Tibial artery (tissue), 4 donors: ENCODE results near the gene TNIP1.
A peak's percentile ranks its signal among the peaks of the same experiment; 100 is the strongest.

Experiments used
- DNase-seq, 2 donors: peaks; one replicate each; pipeline ENCODE4 v3.0.0-alpha.2; 2019
- H3K27ac ChIP-seq, 2 donors: fragments of 200-600 bp; sonication (generic) in 1 of 2; 1 replicate in 1 of 2; 2 replicates in 1 of 2; pipeline ENCODE4 v1.5.1; 2018 to 2019; ENCODE audit warnings: mild to moderate bottlenecking in 1 of 2
- H3K27me3 ChIP-seq, 2 donors: fragments of 200-600 bp; sonication (generic) in 1 of 2; one replicate each; pipeline versions ENCODE4 v1.5.1 to v1.6.0; 2016 to 2019
- H3K36me3 ChIP-seq, 3 donors: fragments of 200-600 bp; sonication (generic) in 2 of 3; one replicate each; pipeline ENCODE4 v1.5.1; 2016 to 2019; ENCODE audit warnings: mild to moderate bottlenecking in 2 of 3
- H3K4me1 ChIP-seq, 4 donors: fragments of 200-600 bp; sonication (generic) in 2 of 4; 1 replicate in 3 of 4; 2 replicates in 1 of 4; pipeline ENCODE4 v1.5.1; 2016 to 2019
- H3K4me3 ChIP-seq, 2 donors: fragments of 200-600 bp; sonication (generic) in 1 of 2; 1 replicate in 1 of 2; 2 replicates in 1 of 2; pipeline ENCODE4 v1.5.1; 2018 to 2019; ENCODE audit warnings: mild to moderate bottlenecking in 2 of 2
- H3K9me3 ChIP-seq, 3 donors: fragments of 200-600 bp; sonication (generic) in 1 of 3; one replicate each; pipeline ENCODE4 v1.5.1; 2016 to 2019
- CTCF ChIP-seq, 2 experiments: fragments of 200-600 bp in 1 of 2; fragments of 450-650 bp in 1 of 2; IDR thresholded peaks; one replicate each; pipeline ENCODE4 v1.5.1; 2017 to 2019; ENCODE audit warnings: antibody characterized with exemption in 2 of 2, mild to moderate bottlenecking in 1 of 2, moderate library complexity in 1 of 2
- intact Hi-C: fragments of 100-400 bp; cut with DNase I; formaldehyde crosslinking; loops from one replicate; pipeline ENCODE4 v1.15.0; 2023; ENCODE audit warnings: low total_unique reads

The TNIP1 gene

GRCh38 chr5:151097820-151098767 is 17.3 kb upstream of the TNIP1 start:
- Histone ChIP-seq H3K36me3 (peaks cover 6 to 46% (median 28%) of the 10 kb centered on the region in 3 donors), H3K9me3 (no peaks in the 10 kb centered on the region), H3K4me1 (peaks cover 9 to 40% (median 35%) of the 10 kb centered on the region in 4 donors), H3K27ac (no peak overlapping the region), H3K27me3 (no peaks in the 10 kb centered on the region), H3K4me3 (no peak overlapping the region)
- intact Hi-C loops: no loop called here
- DNase-seq: no peak
- no peak for TF ChIP-seq CTCF (IDR thresholded peaks at IDR 0.05)

- no peak for DNase-seq
- H3K36me3 ChIP-seq: peaks cover 0 to 36% (median 17%) of the 10 kb centered on the region in 3 donors
- intact Hi-C loops: no loop called here
- no peaks in the 10 kb centered on the region for H3K27me3 ChIP-seq
- H3K4me1 ChIP-seq: peaks cover 9 to 46% (median 39%) of the 10 kb centered on the region in 4 donors
- H3K27ac ChIP-seq: no peak overlapping the region
- TF ChIP-seq CTCF (IDR thresholded peaks at IDR 0.05): no peak
- no peaks in the 10 kb centered on the region for H3K9me3 ChIP-seq
- no peak overlapping the region for H3K4me3 ChIP-seq
Measured at GRCh38 chr5:151097061-151097460, 16.2 kb upstream of the TNIP1 start.

- no peak for TF ChIP-seq CTCF (IDR thresholded peaks at IDR 0.05)
- no peaks in the 10 kb centered on the region for H3K9me3 ChIP-seq
- no peak overlapping the region for H3K4me3 ChIP-seq
- peaks cover 0 to 25% (median 8%) of the 10 kb centered on the region in 3 donors for H3K36me3 ChIP-seq
- DNase-seq: no peak
- no peaks in the 10 kb centered on the region for H3K27me3 ChIP-seq
- intact Hi-C loops: no loop called here
- H3K4me1 ChIP-seq: peaks cover 9 to 43% (median 38%) of the 10 kb centered on the region in 4 donors
- H3K27ac ChIP-seq: peak overlapping the region; percentile 5 to 10
Measured at GRCh38 chr5:151096001-151096373, 15.2 kb upstream of the TNIP1 start.

GRCh38 chr5:151095341-151096000 is 14.6 kb upstream of the TNIP1 start:
- intact Hi-C loops: no loop called here
- Histone ChIP-seq H3K9me3 (no peaks in the 10 kb centered on the region), H3K27ac (peak overlapping the region; percentile 5 to 10), H3K4me3 (no peak overlapping the region), H3K4me1 (peaks cover 9 to 43% (median 38%) of the 10 kb centered on the region in 4 donors), H3K36me3 (peaks cover 0 to 20% (median 3%) of the 10 kb centered on the region in 3 donors), H3K27me3 (no peaks in the 10 kb centered on the region)
- TF ChIP-seq CTCF (IDR thresholded peaks at IDR 0.05): no peak
- no peak for DNase-seq

GRCh38 chr5:151094852-151095245 is 14.0 kb upstream of the TNIP1 start:
- H3K27ac ChIP-seq: peak overlapping the region; percentile 36 to 42
- no peaks in the 10 kb centered on the region for H3K9me3 ChIP-seq
- peaks cover 0 to 16% (median 0%) of the 10 kb centered on the region in 3 donors for H3K36me3 ChIP-seq
- no peak overlapping the region for H3K4me3 ChIP-seq
- no peak for DNase-seq
- peaks cover 9 to 40% (median 36%) of the 10 kb centered on the region in 4 donors for H3K4me1 ChIP-seq
- TF ChIP-seq CTCF (IDR thresholded peaks at IDR 0.05): no peak
- intact Hi-C loops: no loop called here
- no peaks in the 10 kb centered on the region for H3K27me3 ChIP-seq
